NCI-H1048 (cell line): ENCODE data around the gene DNAL1.

Experiments used
- DNase-seq: peaks from one replicate; lab custom pipeline; 2025; lab: John Stamatoyannopoulos, UW

Gene DNAL1

GRCh38 chr14:73744874-73745529 is 100.2 kb downstream of the DNAL1 start:
- DNase-seq: no peak

DNA sequence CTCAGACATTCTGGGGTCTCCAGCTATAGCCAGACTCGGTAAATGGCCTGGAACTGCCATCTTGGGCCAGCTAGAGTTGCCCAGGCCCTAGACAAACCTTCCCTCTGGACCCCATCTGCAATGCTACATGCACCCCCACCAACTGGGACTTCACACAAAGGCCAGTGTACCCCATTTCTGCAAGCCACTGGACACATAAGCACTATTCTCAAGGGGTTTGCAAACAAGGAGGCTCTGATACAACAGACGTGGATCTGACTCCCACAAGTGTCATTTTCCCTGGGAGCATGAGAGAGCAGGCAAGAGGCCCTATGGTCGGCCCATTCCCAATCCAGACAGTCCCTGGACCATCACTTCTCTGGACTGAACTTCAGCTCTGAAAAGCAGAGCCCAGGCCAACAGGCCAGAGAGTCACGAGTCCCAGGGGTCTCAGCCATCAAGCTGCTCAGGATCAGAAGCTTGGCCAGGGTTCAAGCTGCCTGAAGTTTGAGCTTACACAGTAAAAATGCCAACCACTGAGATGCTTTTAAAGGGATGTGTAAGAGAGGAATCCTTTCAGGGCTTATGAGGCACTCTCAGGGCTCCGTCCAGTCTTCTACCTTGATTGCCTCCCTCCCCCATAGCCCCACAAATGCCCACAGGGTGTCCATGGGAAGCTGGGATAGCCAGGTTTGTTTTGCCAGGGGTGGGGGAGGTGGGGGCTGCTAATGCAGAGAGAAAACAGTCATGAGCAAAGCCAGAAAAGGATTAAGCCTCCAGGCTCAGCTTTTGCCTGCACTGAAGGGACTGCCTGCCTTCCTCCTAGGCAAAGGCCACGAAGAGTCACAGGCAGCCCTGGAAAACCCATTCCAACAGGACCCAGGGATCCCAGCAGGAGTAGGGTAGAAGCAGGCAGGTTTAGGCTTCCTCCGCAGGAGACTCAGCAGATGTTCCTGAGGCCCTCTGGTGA is 101.1 kb downstream of the DNAL1 start:
- DNase-seq: no peak

DNA sequence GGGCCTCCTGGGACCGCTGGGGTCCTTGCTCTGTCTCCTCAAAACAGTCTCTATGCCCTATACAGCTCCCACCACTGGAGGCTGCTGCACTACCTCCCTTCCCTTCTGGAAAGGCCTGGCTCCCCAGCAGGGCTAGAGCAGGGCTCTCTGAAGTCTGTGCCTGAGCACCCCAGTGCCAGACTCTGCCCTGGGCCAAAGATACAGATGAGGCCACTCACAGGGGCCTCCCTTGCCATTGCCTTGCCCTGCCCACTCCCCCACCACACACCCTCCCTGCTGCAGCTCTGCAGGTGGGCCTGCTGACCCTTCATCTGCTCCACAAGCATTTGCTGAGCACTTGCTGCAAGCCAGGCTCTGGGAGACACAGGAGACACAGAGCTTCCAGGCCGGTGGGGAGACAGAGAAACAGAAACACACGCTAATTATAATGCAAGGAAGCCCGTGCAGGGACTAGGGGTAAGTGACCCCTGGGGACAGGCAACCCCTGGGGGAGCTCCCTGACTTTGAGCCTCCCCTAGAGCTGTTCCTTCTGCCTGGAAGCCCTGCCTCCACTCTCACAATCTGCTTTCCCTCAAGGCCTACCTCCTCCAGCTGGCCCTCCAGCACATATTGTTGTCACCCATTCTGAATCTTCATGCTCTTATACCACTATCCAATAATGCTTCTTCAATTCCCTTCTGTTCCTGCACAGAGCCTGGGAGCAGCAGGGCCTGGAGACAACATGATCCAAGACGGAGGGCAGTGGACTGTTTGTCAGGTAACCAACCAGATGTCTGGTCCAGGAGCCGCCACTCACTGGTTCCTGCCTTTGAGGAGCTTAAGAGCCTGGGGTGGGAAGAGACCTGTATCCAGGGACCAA is 102.0 kb downstream of the DNAL1 start:
- no peak for DNase-seq

DNA sequence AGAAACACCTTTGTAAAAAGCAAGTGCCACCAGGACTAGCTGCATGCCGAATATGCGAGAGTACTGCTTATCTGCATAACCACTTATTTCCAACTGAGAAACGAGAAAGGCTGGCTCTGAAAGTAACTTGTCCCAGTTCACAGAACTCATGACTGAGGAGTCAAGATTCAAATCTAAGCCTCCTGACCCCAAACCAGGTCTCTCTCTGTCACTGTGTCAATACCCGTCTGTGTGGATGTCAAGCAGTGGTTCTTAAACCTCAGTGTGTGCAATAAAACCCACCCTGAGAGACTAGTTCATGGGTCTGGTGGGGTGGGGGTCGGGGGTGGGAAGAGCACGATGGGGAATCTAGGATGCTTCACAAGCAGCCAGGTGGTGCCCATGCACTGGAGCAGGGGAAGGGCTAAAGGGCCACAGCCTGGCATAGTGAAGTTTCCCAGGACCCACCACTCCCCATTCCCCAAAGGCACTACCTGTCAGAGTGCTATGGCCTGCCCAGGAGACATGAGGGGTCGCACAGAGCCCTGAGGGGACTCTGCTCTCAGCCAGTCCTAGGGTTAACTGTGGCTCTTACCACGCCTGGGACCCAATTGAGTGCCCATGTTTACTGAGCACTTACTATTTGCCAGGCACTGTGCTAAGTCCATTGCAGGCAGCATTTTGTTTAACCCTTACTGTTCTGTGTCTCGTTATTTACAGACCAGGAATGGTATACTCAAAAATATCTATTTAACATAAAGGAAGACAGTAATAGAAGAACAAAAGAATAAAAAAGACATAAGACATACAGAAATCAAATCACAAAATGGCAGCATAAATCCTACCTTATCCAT is 102.8 kb downstream of the DNAL1 start:
- DNase-seq: no peak

GRCh38 chr14:73748858-73749357 is 104.1 kb downstream of the DNAL1 start:
- no peak for DNase-seq

DNA sequence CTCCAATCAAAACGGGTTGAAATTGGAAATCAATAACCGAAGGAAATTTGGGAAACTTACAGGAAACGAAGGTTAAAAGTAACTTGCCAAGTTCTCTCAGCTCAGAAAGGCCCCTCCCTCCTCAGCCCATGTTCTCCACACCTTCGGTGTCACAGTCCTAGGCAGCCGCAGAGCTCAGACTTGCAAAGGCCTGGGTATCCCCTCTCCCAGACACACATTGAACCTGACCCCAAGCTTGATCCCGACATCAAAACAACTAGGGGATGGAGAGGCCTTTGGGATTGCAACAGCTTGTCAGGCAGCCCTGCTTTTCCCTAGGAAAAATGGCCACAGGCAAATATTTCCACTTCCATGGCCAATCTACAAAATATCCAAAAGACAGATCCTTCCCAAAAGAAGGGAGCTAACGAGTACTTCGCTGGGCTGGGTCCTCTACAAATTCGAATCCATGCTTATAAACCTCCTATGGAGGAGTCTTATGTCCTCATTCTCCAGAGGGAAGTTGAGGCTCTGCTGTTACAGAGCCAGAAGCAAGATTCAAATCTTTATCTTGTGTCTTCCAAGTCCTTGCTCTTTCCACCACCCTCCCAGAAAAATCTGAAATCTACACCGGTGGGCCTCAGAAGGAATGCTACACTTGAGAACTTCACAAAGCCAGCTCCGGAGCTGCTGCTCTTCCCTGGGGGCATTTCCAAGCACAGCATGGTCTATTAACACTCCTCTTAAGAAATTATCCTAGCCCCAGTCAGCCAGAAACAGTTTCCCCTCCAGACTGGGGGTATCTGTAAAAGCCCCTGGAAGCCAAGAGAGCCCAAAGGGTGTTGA is 105.1 kb downstream of the DNAL1 start:
- DNase-seq: no peak

DNA sequence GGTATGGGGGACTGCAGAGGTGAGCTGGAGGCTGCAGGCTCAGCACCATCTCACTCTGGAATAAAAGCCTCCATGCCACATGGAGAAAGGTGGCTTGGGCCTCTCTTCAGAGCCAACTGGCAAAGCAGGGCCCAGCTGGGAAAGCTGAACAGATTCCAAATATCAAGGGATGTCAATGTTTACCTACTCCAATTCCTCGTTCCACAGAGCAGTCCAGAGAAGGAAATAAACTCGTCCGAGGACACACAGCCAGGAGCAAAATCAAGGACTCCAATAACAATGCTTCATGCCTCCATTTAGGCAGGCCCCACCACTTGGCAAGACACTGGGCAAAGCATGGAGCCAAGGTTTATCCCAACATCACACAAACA is 105.7 kb downstream of the DNAL1 start:
- DNase-seq: no peak

DNA sequence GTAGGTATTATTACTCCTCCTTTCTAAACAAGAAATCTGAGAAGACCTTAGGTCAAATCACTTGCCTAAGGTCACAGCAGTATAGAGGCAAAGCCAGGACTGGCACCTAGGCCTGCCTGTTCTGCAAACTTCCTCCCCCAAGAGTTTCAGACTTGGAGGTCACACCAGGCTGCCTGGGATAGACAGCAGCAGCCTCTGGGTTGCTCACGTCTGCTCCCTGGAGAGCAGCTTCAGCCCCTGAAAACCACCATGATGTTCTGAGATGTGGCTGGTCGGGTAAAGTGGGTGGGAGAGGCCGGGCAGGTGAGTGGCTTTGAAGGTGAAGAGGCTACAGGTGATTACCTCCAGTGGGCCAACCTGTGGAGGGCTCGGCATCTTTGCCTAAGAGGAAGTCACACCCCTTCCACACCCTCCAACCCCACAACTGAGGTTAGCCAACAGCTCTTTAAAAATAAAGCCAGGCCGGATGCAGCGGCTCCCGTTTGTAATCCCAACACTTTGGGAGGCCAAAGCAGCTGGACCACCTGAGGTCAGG is 106.4 kb downstream of the DNAL1 start:
- DNase-seq: no peak

DNA sequence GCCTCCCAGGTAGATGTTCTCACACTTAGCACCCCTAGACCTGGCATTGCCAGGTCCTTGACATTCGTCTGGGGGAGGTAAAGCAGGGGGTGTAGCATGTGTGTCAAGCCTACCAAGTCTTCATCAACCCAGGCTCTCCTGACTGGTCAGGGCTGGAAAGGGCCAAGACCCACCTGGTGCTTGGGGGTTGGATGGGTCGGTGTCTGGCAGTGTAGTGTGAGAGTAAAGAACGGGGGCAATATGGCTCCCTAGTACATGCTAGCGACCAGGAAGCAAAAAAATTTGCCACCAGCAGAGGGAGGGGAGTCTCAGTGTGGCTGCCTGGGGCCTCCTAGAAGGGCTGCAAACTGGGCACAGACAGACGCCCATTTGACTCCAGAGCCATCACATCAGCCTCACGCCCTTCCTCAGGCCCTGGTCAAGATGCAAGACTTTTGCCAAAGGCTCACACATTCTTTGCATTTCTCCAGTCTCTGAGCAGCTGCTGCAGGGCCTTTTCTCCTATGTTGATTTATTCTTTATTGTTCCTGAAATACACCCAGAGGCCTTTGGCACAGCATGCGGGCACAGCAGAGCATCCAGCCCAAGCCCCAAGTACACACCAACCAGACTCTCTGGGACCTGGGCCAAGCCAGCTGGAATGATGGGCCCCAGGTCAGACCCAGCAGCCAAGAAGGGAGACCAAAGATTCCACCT is 107.7 kb downstream of the DNAL1 start:
- DNase-seq: no peak
